ENCODE measurements around the gene EFCAB13. TPM values are rescaled to one million over a fixed set of nuclear protein-coding genes. Genes with fewer than 3 reads are reported as not detected.
A peak's percentile ranks its signal among the peaks of the same experiment; 100 is the strongest.
"Not testable (repeated sequence)": the region's sequence is repeated elsewhere in the genome, so short reads cannot be mapped to it uniquely, and the experiment has no call there.

Gene EFCAB13
- total and polyA plus RNA-seq, 5 donors from 2014 or later = 2.3 to 8.3 (median 3.1) TPM

DNA sequence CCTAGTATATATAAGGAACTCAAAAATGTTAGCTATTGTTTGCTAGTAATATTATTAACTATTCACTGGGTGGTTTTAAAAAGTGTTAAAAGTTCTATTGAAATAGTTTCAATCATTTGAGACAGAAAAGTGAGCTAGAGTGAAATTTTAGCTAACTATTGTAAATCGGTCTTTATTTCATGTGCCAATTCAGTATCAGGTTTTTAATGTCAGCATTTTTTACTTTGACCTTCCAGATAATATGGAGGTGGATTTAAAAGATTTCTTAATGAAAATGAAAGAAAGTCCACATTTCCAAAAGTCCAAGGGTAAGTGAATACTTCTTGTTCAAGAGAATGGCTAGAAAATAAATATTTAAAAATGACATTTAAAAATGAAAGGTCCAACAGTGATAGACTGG is 90.9 kb downstream of the EFCAB13 start:
- no peaks in the 10 kb centered on the region for H3K27me3 ChIP-seq (ENCODE audit: control insufficient read depth, insufficient read depth, low read length)
- H3K9me3 ChIP-seq (ENCODE audit: control insufficient read depth in 2 of 2, low read length in 2 of 2) = no peaks in the 10 kb centered on the region
- H3K36me3 ChIP-seq (ENCODE audit: control insufficient read depth, insufficient read depth, low read length) = no peaks in the 10 kb centered on the region
- H3K27ac ChIP-seq (ENCODE audit: insufficient read depth, low read length, poor library complexity, severe bottlenecking) = no peak overlapping the region
- ATAC-seq (ENCODE audit: low read depth in 2 of 2) (no peak), DNase-seq (no peak)
- H3K4me1 Mint-ChIP-seq = no peaks in the 10 kb centered on the region
- H3K36me3 Mint-ChIP-seq = no peaks in the 10 kb centered on the region
- H3K27ac Mint-ChIP-seq = no peak overlapping the region
- no peaks in the 10 kb centered on the region for H3K27me3 Mint-ChIP-seq
- H3K4me1 ChIP-seq (ENCODE audit: control insufficient read depth, insufficient read depth, low read length, poor library complexity, severe bottlenecking) = no peaks in the 10 kb centered on the region
- H3K4me3 ChIP-seq (ENCODE audit: low read depth, low read length) = no peak overlapping the region
- H3K9me3 Mint-ChIP-seq = peaks cover 0 to 2% (median 0%) of the 10 kb centered on the region in 7 donors
- no peak overlapping the region for H3K4me3 Mint-ChIP-seq

DNA sequence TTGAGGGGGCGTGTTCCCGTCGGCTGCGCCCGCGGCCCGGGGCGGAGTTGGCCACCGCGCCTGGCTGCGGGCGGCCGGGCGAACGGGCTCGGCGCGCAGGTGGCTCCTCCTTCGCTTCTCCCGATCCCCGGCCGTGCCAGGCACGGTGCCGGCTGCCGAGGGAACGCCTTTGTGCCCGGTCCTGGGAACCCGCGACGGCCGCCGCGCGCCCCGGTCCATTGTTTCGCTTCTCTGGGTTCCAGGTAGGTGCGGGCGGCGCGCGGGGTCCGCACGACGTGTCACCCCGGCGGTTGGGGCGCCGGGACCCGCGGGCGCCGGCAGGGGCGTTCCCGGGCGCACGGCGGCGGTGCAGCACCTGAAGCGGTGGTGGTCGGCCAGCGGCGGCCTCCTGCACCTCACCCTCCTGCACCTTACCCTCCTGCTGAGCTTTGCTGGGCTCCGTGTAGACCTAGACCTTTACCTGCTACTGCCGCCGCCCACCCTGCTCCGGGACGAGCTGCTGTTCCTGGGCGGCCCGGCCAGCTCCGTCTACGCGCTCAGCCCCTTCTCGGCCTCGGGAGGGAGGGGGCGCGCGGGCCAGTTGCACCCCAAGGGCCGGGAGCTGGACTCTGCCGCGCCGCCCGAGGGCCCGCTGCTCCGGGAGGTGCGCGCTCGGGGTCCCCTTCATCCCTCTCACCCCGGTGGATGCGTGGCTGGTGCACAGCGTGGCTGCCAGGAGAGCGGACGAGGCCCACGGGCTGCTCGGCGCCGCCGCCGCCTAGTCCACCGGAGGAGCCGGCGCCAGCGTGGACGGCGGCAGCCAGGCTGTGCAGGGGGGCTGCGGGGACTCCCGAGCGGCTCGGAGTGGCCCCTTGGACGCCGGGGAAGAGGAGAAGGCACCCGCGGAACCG is 99.9 kb downstream of the EFCAB13 start:
- Mint-ChIP-seq H3K27ac (no peak overlapping the region), H3K4me3 (peak overlapping the region in 2 of 4 donors; percentile 60 to 70), H3K9me3 (peaks cover 0 to 4% (median 0%) of the 10 kb centered on the region in 7 donors), H3K27me3 (peaks cover 19% of the 10 kb centered on the region), H3K36me3 (peaks cover 19% of the 10 kb centered on the region), H3K4me1 (peaks cover 1 to 11% (median 6%) of the 10 kb centered on the region in 4 donors)
- Histone ChIP-seq H3K27me3 (ENCODE audit: control insufficient read depth, insufficient read depth, low read length) (no peaks in the 10 kb centered on the region), H3K4me3 (ENCODE audit: low read depth, low read length) (no peak overlapping the region), H3K9me3 (ENCODE audit: control insufficient read depth in 2 of 2, low read length in 2 of 2) (no peaks in the 10 kb centered on the region), H3K4me1 (ENCODE audit: control insufficient read depth, insufficient read depth, low read length, poor library complexity, severe bottlenecking) (peaks cover 10% of the 10 kb centered on the region), H3K36me3 (ENCODE audit: control insufficient read depth, insufficient read depth, low read length) (no peaks in the 10 kb centered on the region), H3K27ac (ENCODE audit: insufficient read depth, low read length, poor library complexity, severe bottlenecking) (no peak overlapping the region)
- peak in 1 of 2 donors; percentile 31 for ATAC-seq (ENCODE audit: low read depth in 2 of 2)
- DNase-seq = peak in 1 of 3 donors; percentile 10

DNA sequence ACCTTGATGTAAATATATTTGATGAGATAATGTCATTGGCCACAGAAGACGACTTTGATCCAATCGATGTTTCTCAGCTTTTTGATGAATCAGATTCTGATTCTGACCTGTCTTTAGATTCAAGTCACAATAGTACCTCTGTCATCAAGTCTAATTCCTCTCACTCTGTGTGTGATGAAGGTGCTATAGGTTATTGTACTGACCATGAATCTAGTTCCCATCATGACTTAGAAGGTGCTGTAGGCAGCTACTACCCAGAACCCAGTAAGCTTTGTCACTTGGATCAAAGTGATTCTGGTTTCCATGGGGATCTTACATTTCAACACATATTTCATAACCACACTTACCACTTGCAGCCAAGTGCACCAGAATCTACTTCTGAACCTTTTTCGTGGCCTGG is 101.5 kb downstream of the EFCAB13 start:
- not testable (repeated sequence) for H3K27me3 ChIP-seq (ENCODE audit: control insufficient read depth, insufficient read depth, low read length); H3K4me3 Mint-ChIP-seq; H3K36me3 ChIP-seq (ENCODE audit: control insufficient read depth, insufficient read depth, low read length); H3K4me1 ChIP-seq (ENCODE audit: control insufficient read depth, insufficient read depth, low read length, poor library complexity, severe bottlenecking); DNase-seq; ATAC-seq (ENCODE audit: low read depth in 2 of 2); H3K4me3 ChIP-seq (ENCODE audit: low read depth, low read length); H3K9me3 Mint-ChIP-seq; H3K9me3 ChIP-seq (ENCODE audit: control insufficient read depth in 2 of 2, low read length in 2 of 2); H3K27ac ChIP-seq (ENCODE audit: insufficient read depth, low read length, poor library complexity, severe bottlenecking); H3K27ac Mint-ChIP-seq
- H3K36me3 Mint-ChIP-seq = peaks cover 19% of the 10 kb centered on the region
- peaks cover 1 to 11% (median 6%) of the 10 kb centered on the region in 4 donors for H3K4me1 Mint-ChIP-seq
- H3K27me3 Mint-ChIP-seq = peaks cover 19% of the 10 kb centered on the region

DNA sequence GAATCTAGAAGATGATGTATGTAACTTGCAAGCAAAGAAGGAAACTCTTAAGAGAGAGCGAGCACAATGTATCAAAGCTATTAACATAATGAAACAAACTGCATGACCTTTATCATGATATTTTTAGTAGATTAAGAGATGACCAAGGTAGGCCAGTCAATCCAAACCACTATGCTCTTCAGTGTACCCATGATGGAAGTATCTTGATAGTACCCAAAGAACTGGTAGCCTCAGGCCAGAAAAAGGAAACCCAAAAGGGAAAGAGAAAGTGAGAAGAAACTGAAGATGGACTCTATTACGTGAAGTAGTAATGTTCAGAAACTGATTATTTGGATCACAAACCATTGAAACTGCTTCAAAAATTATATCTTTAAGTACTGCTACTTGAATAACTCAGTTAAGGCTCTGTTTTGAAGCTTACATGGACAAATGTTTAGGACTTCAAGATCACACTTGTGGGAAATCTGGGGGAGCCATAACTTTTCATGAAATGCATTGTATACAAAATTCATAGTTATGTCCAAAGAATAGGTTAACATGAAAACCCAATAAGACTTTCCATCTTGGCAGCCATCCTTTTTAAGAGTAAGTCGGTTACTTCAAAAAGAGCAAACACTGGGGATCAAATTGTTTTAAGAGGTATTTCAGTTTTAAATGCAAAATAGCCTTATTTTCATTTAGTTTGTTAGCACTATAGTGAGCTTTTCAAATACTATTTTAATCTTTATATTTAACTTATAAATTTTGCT is 102.3 kb downstream of the EFCAB13 start:
- not testable (repeated sequence) for H3K27me3 ChIP-seq (ENCODE audit: control insufficient read depth, insufficient read depth, low read length); H3K9me3 Mint-ChIP-seq; H3K4me1 ChIP-seq (ENCODE audit: control insufficient read depth, insufficient read depth, low read length, poor library complexity, severe bottlenecking); H3K9me3 ChIP-seq (ENCODE audit: control insufficient read depth in 2 of 2, low read length in 2 of 2); H3K4me3 ChIP-seq (ENCODE audit: low read depth, low read length); H3K27ac Mint-ChIP-seq; H3K27ac ChIP-seq (ENCODE audit: insufficient read depth, low read length, poor library complexity, severe bottlenecking); H3K36me3 ChIP-seq (ENCODE audit: control insufficient read depth, insufficient read depth, low read length); ATAC-seq (ENCODE audit: low read depth in 2 of 2); DNase-seq
- Mint-ChIP-seq H3K36me3 (peaks cover 19% of the 10 kb centered on the region), H3K4me1 (peaks cover 1 to 11% (median 6%) of the 10 kb centered on the region in 4 donors), H3K27me3 (peaks cover 19% of the 10 kb centered on the region), H3K4me3 (peak overlapping the region in 1 of 4 donors; percentile 13)

DNA sequence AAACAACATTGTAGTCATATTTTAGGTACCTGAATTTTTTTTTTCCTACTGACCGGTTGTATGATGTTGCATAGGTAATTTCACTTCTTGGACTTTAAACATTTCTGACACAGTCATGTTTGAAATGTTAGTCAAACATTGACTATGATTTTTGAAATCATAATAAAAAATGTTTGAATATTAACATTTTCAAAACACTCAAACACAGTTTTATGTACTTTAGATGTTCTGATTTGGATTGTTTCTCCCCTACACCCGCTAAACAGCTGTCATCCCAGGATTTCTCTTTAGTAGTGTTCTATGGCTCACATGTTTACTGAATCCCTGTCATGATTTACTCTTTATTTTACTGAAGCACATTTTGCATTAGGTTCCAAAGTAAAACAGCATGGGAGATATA is 104.2 kb downstream of the EFCAB13 start:
- H3K27me3 ChIP-seq (ENCODE audit: control insufficient read depth, insufficient read depth, low read length) = no peaks in the 10 kb centered on the region
- peaks cover 19% of the 10 kb centered on the region for H3K36me3 Mint-ChIP-seq
- no peak overlapping the region for H3K27ac ChIP-seq (ENCODE audit: insufficient read depth, low read length, poor library complexity, severe bottlenecking)
- peaks cover 0 to 4% (median 0%) of the 10 kb centered on the region in 7 donors for H3K9me3 Mint-ChIP-seq
- no peak overlapping the region for H3K4me3 Mint-ChIP-seq
- ATAC-seq (ENCODE audit: low read depth in 2 of 2) = no peak
- no peak overlapping the region for H3K4me3 ChIP-seq (ENCODE audit: low read depth, low read length)
- H3K9me3 ChIP-seq (ENCODE audit: control insufficient read depth in 2 of 2, low read length in 2 of 2) = no peaks in the 10 kb centered on the region
- H3K36me3 ChIP-seq (ENCODE audit: control insufficient read depth, insufficient read depth, low read length) = no peaks in the 10 kb centered on the region
- no peak overlapping the region for H3K27ac Mint-ChIP-seq
- H3K4me1 ChIP-seq (ENCODE audit: control insufficient read depth, insufficient read depth, low read length, poor library complexity, severe bottlenecking) = peaks cover 10% of the 10 kb centered on the region
- DNase-seq = no peak
- H3K4me1 Mint-ChIP-seq = peaks cover 1 to 10% (median 5%) of the 10 kb centered on the region in 4 donors
- peaks cover 15% of the 10 kb centered on the region for H3K27me3 Mint-ChIP-seq

DNA sequence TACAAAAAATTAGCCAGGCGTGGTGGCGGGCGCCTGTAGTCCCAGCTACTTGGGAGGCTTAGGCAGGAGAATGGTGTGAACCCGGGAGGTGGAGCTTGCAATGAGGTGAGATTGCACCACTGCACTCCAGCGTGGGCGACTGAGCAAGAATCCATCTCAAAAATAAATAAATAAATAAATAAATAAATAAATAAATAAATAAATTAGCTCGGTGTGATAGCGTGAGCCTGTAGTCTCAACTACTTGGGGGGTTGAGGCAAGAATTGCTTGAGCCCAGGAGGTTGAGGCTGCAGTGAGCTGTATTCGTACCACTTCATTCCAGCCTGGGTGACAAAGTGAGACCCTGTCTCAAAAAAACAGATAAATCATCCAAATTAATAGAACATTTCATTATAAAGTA is 108.5 kb downstream of the EFCAB13 start:
- not testable (repeated sequence) for ATAC-seq (ENCODE audit: low read depth in 2 of 2)
- peaks cover 24% of the 10 kb centered on the region for H3K36me3 Mint-ChIP-seq

DNA sequence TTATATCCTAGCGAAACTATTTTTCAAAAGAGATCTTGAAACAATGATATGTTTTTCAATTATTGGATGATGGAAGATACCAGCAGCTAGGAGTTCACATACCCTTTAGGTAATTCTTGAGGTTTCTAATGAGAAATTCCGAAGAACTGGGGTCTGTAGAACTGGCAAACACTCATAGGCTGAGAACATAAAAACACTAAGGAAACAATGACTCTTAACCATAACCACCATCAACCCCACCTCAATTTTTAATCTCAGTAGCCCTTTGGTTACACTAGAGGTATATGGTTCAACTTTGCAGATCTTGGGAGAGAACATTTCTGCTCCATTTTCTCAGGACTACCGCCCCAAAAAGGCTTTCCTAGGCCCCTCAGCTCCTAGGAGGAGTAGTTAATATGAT is 141.4 kb downstream of the EFCAB13 start:
- Mint-ChIP-seq H3K4me3 (no peak overlapping the region), H3K9me3 (no peaks in the 10 kb centered on the region), H3K27me3 (no peaks in the 10 kb centered on the region), H3K36me3 (peaks cover 15% of the 10 kb centered on the region), H3K4me1 (peaks cover 0 to 2% (median under 1%) of the 10 kb centered on the region in 4 donors), H3K27ac (peak overlapping the region in 1 of 3 donors; percentile 2)
- DNase-seq = no peak
- no peaks in the 10 kb centered on the region for H3K4me1 ChIP-seq (ENCODE audit: control insufficient read depth, insufficient read depth, low read length, poor library complexity, severe bottlenecking)
- H3K9me3 ChIP-seq (ENCODE audit: control insufficient read depth in 2 of 2, low read length in 2 of 2) = no peaks in the 10 kb centered on the region
- no peak overlapping the region for H3K4me3 ChIP-seq (ENCODE audit: low read depth, low read length)
- H3K27me3 ChIP-seq (ENCODE audit: control insufficient read depth, insufficient read depth, low read length) = no peaks in the 10 kb centered on the region
- no peaks in the 10 kb centered on the region for H3K36me3 ChIP-seq (ENCODE audit: control insufficient read depth, insufficient read depth, low read length)
- ATAC-seq (ENCODE audit: low read depth in 2 of 2) = no peak
- H3K27ac ChIP-seq (ENCODE audit: insufficient read depth, low read length, poor library complexity, severe bottlenecking) = no peak overlapping the region

More for the DNA sequence above, 108.5 kb downstream of the EFCAB13 start:
- not testable (repeated sequence) for H3K4me1 ChIP-seq (ENCODE audit: control insufficient read depth, insufficient read depth, low read length, poor library complexity, severe bottlenecking); DNase-seq; H3K4me1 Mint-ChIP-seq; H3K27ac ChIP-seq (ENCODE audit: insufficient read depth, low read length, poor library complexity, severe bottlenecking); H3K4me3 Mint-ChIP-seq; H3K4me3 ChIP-seq (ENCODE audit: low read depth, low read length); H3K27ac Mint-ChIP-seq; H3K9me3 ChIP-seq (ENCODE audit: control insufficient read depth in 2 of 2, low read length in 2 of 2); H3K27me3 Mint-ChIP-seq; H3K36me3 ChIP-seq (ENCODE audit: control insufficient read depth, insufficient read depth, low read length); H3K27me3 ChIP-seq (ENCODE audit: control insufficient read depth, insufficient read depth, low read length)
- H3K9me3 Mint-ChIP-seq = peaks cover 0 to 14% (median 4%) of the 10 kb centered on the region in 7 donors
